Caco-2 (cell line): ENCODE results near the gene PPARA. TPM values are rescaled to one million over a fixed set of nuclear protein-coding genes. Genes with fewer than 3 reads are reported as not detected.

Experiments used
- BruUV-seq: library from RNA; stranded (reverse); fragments of 400-500 nt; replicated peaks from 2 replicates; lab custom pipeline; 2021; lab: Mats Ljungman, UMichigan
- CTCF ChIA-PET: fragments of 300-600 bp; sonication (Branson Sonifier 250); formaldehyde crosslinking; loops from one replicate; lab custom pipeline; 2022; ENCODE audit warnings: antibody characterized with exemption; lab: Charles Lee
- POLR2A ChIA-PET: fragments of 300-600 bp; sonication (Branson Sonifier 250); formaldehyde crosslinking; loops from one replicate; lab custom pipeline; 2022; ENCODE audit warnings: antibody characterized with exemption; lab: Charles Lee
- DNase-seq, 2 experiments: peaks; one replicate each; pipeline versions ENCODE4 v3.0.0 to v3.0.0-alpha.2; 2020 to 2022
- H3K27me3 ChIP-seq: replicated peaks from 2 replicates; pipeline ENCODE4 v1.6.0; 2011; ENCODE audit warnings: low read length; ENCODE audit not compliant: control insufficient read depth, insufficient read depth
- H3K36me3 ChIP-seq: 2 replicates; pipeline ENCODE4 v1.5.1; 2011; ENCODE audit warnings: low read length; ENCODE audit not compliant: control insufficient read depth, insufficient read depth
- H3K4me1 ChIP-seq: fragments of 250-450 bp; sonication (Bioruptor Pico); 2 replicates; pipeline ENCODE4 v1.5.1; 2020; ENCODE audit warnings: mild to moderate bottlenecking
- H3K4me3 ChIP-seq: 2 replicates; pipeline ENCODE4 v1.5.1; 2011; ENCODE audit warnings: low read depth, mild to moderate bottlenecking, control low read depth, low read length
- H3K9me3 ChIP-seq: fragments of 250-450 bp; sonication (Bioruptor Pico); 2 replicates; pipeline ENCODE4 v1.5.1; 2020; ENCODE audit warnings: mild to moderate bottlenecking, moderate library complexity
- H3K27ac Mint-ChIP-seq: one replicate; pipeline ENCODE4 v1.8.0; 2022; ENCODE audit warnings: mixed read lengths; ENCODE audit not compliant: unreplicated experiment
- H3K27me3 Mint-ChIP-seq: one replicate; pipeline ENCODE4 v1.8.0; 2022; ENCODE audit warnings: mixed read lengths; ENCODE audit not compliant: insufficient read depth, unreplicated experiment
- H3K36me3 Mint-ChIP-seq: one replicate; pipeline ENCODE4 v1.8.0; 2022; ENCODE audit warnings: mild to moderate bottlenecking, mixed read lengths; ENCODE audit not compliant: insufficient read depth, unreplicated experiment
- H3K4me1 Mint-ChIP-seq: one replicate; pipeline ENCODE4 v1.8.0; 2022; ENCODE audit warnings: low read depth, mixed read lengths; ENCODE audit not compliant: unreplicated experiment
- H3K4me3 Mint-ChIP-seq: one replicate; pipeline ENCODE4 v1.8.0; 2022; ENCODE audit warnings: mild to moderate bottlenecking, moderate library complexity, mixed read lengths; ENCODE audit not compliant: unreplicated experiment
- H3K9me3 Mint-ChIP-seq: one replicate; pipeline ENCODE4 v1.8.0; 2022; ENCODE audit warnings: mixed read lengths; ENCODE audit not compliant: unreplicated experiment
- CTCF ChIP-seq, 2 experiments: fragments of 200-600 bp in 1 of 2; IDR thresholded peaks; 1 replicate in 1 of 2; 2 replicates in 1 of 2; pipeline versions ENCODE4 v1.5.1 to v1.8.0; 2011 to 2022; ENCODE audit warnings: antibody characterized with exemption in 1 of 2, control low read depth in 1 of 2, inconsistent platforms in 1 of 2, low read depth in 1 of 2, low read length in 1 of 2, mild to moderate bottlenecking in 1 of 2, moderate library complexity in 1 of 2; ENCODE audit not compliant: insufficient read depth in 1 of 2, severe bottlenecking in 1 of 2, unreplicated experiment in 1 of 2
- intact Hi-C: fragments of 100-400 bp; cut with micrococcal nuclease; formaldehyde crosslinking; loops from one replicate; pipeline ENCODE4 v1.10.0; 2022; ENCODE audit not compliant: unreplicated experiment
- total RNA-seq: library from RNA; stranded (reverse); gene quantifications from 2 replicates; pipeline ENCODE4 v1.2.3, GENCODE V29; 2022

Gene PPARA
- total RNA-seq, 1 experiment from 2014 or later = 13.4 TPM

GRCh38 chr22:46280063-46280817, 129.9 kb downstream of the PPARA start:
- Histone ChIP-seq H3K4me3 (no peak overlapping the region), H3K4me1 (no peaks in the 10 kb centered on the region), H3K36me3 (peaks cover 11% of the 10 kb centered on the region), H3K9me3 (no peaks in the 10 kb centered on the region), H3K27me3 (no peaks in the 10 kb centered on the region)
- Mint-ChIP-seq H3K27ac (no peak overlapping the region), H3K9me3 (no peaks in the 10 kb centered on the region), H3K36me3 (peaks cover 53% of the 10 kb centered on the region), H3K27me3 (no peaks in the 10 kb centered on the region), H3K4me1 (peaks cover 5% of the 10 kb centered on the region), H3K4me3 (no peak overlapping the region)
- ChIA-PET CTCF (interaction anchor here (0.5 kb wide), 1 partner anchor 129 kb away, joined by 8 read pairs; no protein-coding TSS in a partner anchor), POLR2A (no interaction called here)
- TF ChIP-seq CTCF (IDR thresholded peaks at IDR 0.05; ENCODE audit: insufficient read depth in 1 of 2, low read depth in 1 of 2, low read length in 1 of 2, severe bottlenecking in 1 of 2, unreplicated experiment in 1 of 2) = no peak
- no TSS peak for BruUV-seq
- no peak for DNase-seq
- intact Hi-C loops = no loop called here

GRCh38 chr22:46280999-46281623, 130.8 kb downstream of the PPARA start:
- no peak for TF ChIP-seq CTCF (IDR thresholded peaks at IDR 0.05; ENCODE audit: insufficient read depth in 1 of 2, low read depth in 1 of 2, low read length in 1 of 2, severe bottlenecking in 1 of 2, unreplicated experiment in 1 of 2)
- H3K4me3 Mint-ChIP-seq = no peak overlapping the region
- ChIA-PET POLR2A (no interaction called here), CTCF (no interaction called here)
- H3K4me1 ChIP-seq = no peaks in the 10 kb centered on the region
- DNase-seq = no peak
- H3K27me3 Mint-ChIP-seq = no peaks in the 10 kb centered on the region
- intact Hi-C loops = no loop called here
- no peak overlapping the region for H3K4me3 ChIP-seq
- no peaks in the 10 kb centered on the region for H3K4me1 Mint-ChIP-seq
- H3K27ac Mint-ChIP-seq = no peak overlapping the region
- H3K9me3 ChIP-seq = no peaks in the 10 kb centered on the region
- BruUV-seq = no TSS peak
- peaks cover 9% of the 10 kb centered on the region for H3K36me3 ChIP-seq
- H3K27me3 ChIP-seq = no peaks in the 10 kb centered on the region
- H3K36me3 Mint-ChIP-seq = peaks cover 53% of the 10 kb centered on the region
- H3K9me3 Mint-ChIP-seq = no peaks in the 10 kb centered on the region

GRCh38 chr22:46281866-46282678, 131.7 kb downstream of the PPARA start:
- Histone ChIP-seq H3K36me3 (peaks cover 10% of the 10 kb centered on the region), H3K27me3 (no peaks in the 10 kb centered on the region), H3K4me3 (no peak overlapping the region), H3K4me1 (no peaks in the 10 kb centered on the region), H3K9me3 (no peaks in the 10 kb centered on the region)
- Mint-ChIP-seq H3K27me3 (no peaks in the 10 kb centered on the region), H3K4me1 (no peaks in the 10 kb centered on the region), H3K36me3 (peaks cover 54% of the 10 kb centered on the region), H3K4me3 (no peak overlapping the region), H3K9me3 (no peaks in the 10 kb centered on the region), H3K27ac (no peak overlapping the region)
- intact Hi-C loops = no loop called here
- ChIA-PET CTCF (no interaction called here), POLR2A (no interaction called here)
- no TSS peak for BruUV-seq
- no peak for TF ChIP-seq CTCF (IDR thresholded peaks at IDR 0.05; ENCODE audit: insufficient read depth in 1 of 2, low read depth in 1 of 2, low read length in 1 of 2, severe bottlenecking in 1 of 2, unreplicated experiment in 1 of 2)
- no peak for DNase-seq
